Daoy (cell line): ENCODE results near the gene SEPTIN2. TPM values are rescaled to one million over a fixed set of nuclear protein-coding genes. Genes with fewer than 3 reads are reported as not detected.

ENCODE experiments used
- DNase-seq: peaks from one replicate; pipeline ENCODE4 v3.0.0-alpha.2; 2015; ENCODE audit warnings: low read depth
- total RNA-seq: library from RNA; depleted of rRNA; stranded (reverse); fragments of >200 nt; shearing (Covaris generic); gene quantifications from 2 replicates; pipeline ENCODE4 v1.2.3, GENCODE V29; 2014

The SEPTIN2 gene
- total RNA-seq, 1 experiment from 2014 or later = 244 TPM

DNA sequence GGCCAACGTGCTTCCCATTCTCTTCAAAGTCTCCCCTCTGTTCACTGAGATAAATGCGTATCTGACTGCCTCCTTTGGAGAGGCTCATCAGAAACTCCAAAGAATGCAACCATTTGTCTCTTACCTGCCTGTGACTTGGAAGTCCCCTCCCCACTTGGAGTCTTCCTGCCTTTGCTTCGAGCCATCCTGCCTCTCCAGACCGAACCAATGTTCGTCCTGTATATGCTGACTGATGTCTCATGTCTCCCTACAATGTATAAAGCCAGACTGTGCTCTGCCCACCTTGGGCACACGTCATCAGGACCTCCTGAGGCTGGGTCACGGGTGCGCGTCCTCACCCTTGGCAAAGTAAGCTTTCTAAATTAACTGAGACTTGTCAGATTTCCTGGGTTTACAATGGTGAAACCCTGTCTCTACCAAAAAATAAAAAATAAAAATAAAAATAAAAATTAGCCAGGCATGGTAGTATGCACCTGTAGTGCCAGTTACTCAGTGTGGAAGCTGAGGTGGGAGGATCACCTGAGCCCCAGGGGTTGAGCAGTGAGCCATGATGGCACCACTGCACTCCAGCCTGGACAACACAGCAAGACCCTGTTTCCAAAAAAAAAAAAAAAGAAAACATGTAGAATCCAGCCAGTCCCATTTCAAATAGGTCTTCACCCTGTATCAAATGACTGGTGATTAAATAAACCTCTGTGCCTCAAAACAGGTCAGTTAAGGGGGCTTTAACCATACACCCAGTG, 29.2 kb upstream of the SEPTIN2 start:
- peak; percentile 29 for DNase-seq

GRCh38 chr2:241288324-241288888, 27.3 kb upstream of the SEPTIN2 start:
- no peak for DNase-seq

DNA sequence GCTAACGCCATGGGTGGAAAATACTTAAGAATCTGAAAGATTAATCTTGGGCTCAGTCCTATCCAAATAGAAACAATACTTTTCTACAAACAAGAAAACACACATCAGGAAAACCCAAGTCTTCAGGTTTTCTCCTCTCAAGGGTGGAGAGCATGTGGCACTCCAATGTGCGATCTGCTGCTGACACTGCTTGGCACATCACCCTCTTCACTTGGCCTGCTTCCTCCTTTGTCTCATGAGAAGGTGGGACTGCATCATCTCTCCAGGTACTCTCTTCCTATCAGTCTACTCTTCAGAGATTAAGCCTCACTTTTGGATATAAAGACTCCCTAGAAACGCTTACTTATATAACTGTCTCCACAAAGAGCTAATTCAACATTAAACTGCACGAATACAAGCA, 26.7 kb upstream of the SEPTIN2 start:
- no peak for DNase-seq

- DNase-seq = no peak
Observed at GRCh38 chr2:241289597-241289996, 26.1 kb upstream of the SEPTIN2 start.

DNA sequence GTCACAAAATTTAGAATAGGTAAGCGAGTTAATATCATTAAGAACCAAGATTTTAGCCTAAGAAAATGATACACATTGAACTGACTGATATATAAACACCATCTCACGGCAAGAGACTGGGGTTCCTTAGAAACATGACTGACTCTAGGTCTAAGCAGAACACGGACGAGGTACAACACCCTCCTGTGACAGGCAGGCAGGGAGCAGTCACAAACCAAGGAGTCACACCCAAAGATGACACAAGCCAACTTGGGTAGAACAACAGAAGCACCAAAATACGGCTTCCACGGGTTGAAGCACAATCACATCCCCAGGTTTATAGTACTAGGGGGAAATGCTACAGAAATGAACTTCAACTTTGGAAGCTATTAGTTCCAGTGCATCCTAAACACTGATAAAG, 24.6 kb upstream of the SEPTIN2 start:
- no peak for DNase-seq

- no peak for DNase-seq
Observed at GRCh38 chr2:241291977-241292376, 23.7 kb upstream of the SEPTIN2 start.

GRCh38 chr2:241293378-241293797, 22.3 kb upstream of the SEPTIN2 start:
- DNase-seq = peak; percentile 54

- DNase-seq = no peak
Observed at GRCh38 chr2:241295326-241296095, 20.2 kb upstream of the SEPTIN2 start.

DNA sequence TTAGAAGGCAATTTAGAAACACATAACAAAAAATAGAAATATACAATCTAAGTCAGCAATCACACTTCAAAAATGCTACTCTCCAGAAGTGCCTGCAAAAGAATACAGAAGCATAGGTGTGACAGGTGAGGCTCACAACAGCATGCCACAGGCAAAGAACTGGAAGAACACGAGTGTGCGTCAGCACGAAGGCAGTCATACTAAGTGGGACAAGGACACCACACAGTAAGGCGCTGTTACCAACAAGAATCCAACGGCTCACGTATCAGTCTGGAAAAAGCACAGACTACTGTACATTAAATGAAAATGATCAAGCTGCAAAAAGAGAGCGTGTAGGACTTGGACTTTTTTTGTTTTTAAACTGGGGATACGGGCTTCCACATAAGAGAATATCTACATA, 19.0 kb upstream of the SEPTIN2 start:
- DNase-seq = no peak

GRCh38 chr2:241298673-241299072, 17.1 kb upstream of the SEPTIN2 start:
- DNase-seq = no peak

- DNase-seq = no peak
Observed at GRCh38 chr2:241300000-241300399, 15.7 kb upstream of the SEPTIN2 start.

- DNase-seq = no peak
Observed at GRCh38 chr2:241302083-241302482, 13.6 kb upstream of the SEPTIN2 start.

- DNase-seq = no peak
Observed at GRCh38 chr2:241302759-241303651, 12.7 kb upstream of the SEPTIN2 start.

- DNase-seq = no peak
Observed at GRCh38 chr2:241304039-241304670, 11.6 kb upstream of the SEPTIN2 start.

- DNase-seq = no peak
Observed at GRCh38 chr2:241307055-241307454, 8.7 kb upstream of the SEPTIN2 start.

DNA sequence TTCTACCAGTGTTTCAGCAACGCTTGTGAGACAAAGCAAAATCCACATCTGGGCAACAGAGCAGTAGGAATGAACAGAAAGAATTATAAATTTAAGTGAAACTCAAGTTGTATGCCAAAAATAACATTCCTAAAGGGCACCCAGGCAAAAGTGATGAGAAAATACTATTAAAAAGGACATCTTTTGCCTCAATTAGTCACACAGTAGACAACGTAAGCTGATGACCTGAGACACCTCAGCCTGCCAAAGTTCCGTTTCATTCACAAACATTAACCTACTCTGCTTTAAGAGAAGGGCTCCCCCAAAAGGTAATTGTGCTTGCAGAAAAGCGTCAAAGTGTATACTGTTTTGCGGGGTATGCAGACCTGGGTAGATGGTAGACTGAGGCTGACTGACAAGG, 7.5 kb upstream of the SEPTIN2 start:
- no peak for DNase-seq

DNA sequence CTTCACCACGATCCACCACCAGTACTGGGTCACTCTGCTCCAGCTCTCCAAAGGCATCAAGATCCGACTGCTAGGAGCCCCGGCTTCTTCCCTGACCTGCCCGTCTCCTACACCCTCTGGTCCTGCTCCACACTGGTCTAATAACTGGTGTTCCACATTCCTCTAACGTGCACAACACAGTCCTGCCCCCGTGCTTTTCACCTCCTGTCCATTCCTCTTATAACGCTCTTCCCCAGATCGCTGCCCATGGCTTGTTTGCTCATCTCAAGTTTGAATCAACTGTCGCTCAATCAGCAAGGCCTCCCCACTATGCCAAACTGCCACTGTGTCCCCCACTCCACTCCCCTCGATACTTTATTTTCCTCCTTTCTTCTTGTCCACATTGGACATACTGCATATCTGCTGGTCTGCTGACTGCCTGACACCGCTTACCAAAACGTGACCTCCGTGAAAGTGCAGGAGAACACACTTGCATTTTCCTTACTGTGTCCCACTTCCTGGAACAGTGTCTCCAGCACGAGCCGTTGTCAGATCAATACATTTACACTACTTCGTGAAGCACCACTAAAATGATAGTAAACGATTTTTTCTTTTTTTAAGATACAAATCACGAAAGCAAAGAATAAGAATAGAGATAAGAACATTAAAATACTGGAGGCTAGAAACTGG, 6.8 kb upstream of the SEPTIN2 start:
- no peak for DNase-seq

DNA sequence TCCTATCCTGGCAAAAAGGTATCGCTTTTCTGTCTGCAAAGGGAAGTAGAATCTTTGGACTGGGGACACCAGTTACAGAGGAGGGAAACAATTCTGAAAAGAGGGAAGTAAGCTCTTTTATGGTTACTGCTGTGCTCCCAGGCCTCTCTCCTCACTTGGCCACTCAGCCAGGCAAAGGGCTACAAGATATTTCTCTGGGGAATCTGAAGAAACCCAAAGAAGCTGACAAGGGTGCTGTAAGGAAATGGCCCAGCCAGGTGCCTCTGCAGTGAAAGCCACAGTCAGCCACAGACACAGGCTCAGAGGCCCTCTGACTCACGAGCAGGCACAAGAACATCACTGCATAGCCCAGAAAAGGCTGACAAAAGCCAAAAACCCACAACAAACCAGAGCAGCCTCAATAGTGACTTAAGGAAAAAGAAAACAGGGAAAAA, 6.0 kb upstream of the SEPTIN2 start:
- peak; percentile 56 for DNase-seq

- DNase-seq = no peak
Observed at GRCh38 chr2:241310917-241311566, 4.7 kb upstream of the SEPTIN2 start.

DNA sequence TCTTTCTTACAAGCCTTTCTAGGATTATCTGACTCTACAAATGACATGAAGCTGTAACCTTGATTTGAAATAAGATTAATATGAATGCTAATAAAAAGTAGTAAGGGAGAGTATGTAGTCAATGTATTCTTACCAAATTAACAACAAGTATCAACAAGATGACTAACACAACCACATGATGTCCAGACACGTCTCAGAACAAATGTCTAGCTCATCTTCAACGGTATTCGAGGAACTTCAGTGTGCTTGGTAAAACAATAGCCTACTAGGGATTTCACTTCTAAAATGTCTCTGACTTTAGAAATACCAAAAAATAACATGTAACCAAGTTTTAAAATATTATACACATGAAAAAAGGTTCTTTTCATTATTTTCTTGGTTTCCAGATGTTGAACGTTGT, 3.6 kb upstream of the SEPTIN2 start:
- no peak for DNase-seq
